ENCODE measurements around the gene MYO16.
"Not testable (repeated sequence)": the region's sequence is repeated elsewhere in the genome, so short reads cannot be mapped to it uniquely, and the experiment has no call there.

Gene MYO16

DNA sequence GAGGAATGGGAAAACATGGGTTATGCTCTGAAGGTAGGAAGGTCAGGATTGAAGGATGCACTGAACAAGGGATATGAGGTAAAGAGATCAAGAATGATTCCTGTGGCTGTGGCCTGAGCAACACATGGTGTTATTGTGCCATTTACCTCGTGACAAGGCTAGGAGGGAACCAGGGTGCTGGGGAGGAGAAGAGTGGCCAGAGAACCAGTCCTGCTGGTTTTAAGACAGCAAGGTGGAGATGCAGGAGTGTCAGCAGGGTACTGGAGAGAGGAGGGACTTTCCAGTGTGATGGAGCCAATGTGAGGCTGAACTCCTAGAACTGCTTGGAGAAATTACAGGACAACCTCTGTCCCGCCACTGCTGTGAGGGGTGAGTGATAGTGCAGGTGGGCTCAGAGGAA lies 282.4 kb downstream of the MYO16 start:
- no peak for DNase-seq

GRCh38 chr13:108913731-108914130 lies 284.3 kb downstream of the MYO16 start:
- not testable (repeated sequence) for DNase-seq

DNA sequence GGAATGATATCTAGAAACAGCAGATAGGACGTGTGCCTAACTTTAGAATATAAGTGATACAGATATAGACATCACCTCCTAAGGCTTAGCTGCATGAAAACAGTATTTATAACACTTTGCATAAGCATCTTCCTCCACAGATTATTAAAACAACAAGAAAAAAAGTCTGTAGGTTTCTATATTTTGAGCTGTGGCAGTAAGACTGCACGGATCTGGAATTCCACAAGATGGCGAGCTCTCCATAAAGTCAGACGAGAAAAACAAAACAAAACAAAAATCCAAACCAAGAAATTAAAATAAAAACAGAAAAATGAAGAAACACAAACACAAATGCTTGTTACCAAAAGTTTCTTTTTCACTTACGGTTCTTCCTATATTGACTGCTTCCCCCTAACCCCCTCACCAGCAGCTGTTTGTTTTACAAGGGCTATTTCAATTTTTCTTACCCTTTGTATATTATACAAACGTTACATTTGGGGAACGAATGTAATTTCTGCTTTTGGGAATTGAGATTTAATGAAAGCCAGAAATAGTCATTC lies 285.8 kb downstream of the MYO16 start:
- no peak for DNase-seq

- no peak for DNase-seq
These were observed 286.5 kb downstream of the MYO16 start for GRCh38 chr13:108915634-108916512.

DNA sequence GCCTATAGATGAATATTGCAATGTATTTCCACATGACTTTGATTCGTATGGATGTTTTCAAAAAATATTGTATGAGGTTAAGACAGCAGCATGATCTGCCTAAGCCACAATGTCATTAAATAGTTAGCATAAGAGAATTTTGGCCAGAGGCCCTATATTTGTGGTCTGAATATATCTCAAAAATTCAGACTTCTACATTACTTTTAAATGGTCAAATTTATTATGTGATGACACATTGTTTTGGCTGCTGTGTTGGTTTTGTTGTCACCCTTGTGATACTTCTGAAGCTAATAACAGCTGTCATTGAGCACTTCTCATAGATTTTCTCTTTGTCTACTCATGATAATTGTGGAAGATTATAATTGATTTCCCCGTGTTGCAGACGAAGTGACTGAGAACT lies 288.2 kb downstream of the MYO16 start:
- no peak for DNase-seq

DNA sequence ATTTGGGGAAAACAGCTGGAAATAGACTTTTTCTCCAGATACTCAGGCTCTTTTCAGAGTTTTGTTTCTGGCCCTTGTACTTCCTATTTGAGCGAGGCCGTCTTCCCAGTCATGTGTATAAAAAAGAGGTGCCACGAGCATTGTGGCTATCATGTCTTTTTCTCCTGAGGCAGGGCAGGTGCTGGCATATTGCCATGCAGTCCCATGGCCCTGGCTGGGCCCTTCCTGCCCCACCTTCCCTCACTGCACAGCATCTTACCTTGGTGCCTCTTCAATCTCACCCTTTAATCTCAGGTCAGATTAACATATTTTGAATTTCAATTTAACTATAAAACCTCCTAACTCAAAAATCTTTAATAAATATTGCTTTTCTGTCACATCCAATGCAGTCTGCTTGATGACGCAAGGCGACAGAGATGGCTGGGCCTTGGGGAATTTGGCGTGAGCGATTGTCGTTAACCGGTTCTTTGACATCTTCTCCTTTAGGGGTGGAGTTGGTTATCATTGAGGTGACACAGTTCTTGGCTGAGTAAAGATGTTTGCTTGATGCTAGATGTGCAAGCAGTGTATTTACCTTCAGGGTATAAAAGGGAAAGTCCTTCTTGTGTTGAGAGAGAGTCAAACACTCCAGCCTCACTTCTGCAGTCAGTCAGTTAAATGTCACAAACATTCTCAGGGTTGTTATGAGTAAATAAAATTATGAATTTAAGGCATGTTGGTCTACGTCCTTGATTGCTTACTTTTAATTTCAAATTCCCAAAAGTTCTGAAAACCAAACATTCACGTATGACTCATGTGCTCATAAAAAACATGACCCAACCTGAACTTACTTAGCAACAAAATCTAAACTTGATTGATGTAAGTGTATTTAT lies 289.9 kb downstream of the MYO16 start:
- peak; percentile 30 for DNase-seq

GRCh38 chr13:108920137-108920536 lies 290.7 kb downstream of the MYO16 start:
- no peak for DNase-seq

DNA sequence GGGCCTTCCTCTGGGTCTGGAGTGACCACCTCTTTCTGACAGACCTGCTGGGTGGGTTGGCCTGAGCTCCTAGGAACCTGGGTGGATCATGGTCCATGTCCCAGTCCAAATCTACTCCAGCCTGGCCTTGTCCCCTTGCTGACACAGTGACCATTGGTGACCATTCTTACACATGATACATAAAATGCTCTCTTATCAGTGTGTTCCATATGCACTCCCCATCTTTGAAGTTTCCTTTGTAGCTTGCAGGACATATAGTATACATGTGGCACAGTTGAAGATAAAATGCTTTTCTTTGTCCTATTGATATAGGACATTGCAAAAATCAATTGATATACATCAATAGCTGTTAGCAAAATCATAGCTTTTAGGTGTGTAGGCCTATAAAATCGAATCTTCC lies 291.8 kb downstream of the MYO16 start:
- no peak for DNase-seq

- no peak for DNase-seq
These were observed 292.7 kb downstream of the MYO16 start for GRCh38 chr13:108922108-108922507.

DNA sequence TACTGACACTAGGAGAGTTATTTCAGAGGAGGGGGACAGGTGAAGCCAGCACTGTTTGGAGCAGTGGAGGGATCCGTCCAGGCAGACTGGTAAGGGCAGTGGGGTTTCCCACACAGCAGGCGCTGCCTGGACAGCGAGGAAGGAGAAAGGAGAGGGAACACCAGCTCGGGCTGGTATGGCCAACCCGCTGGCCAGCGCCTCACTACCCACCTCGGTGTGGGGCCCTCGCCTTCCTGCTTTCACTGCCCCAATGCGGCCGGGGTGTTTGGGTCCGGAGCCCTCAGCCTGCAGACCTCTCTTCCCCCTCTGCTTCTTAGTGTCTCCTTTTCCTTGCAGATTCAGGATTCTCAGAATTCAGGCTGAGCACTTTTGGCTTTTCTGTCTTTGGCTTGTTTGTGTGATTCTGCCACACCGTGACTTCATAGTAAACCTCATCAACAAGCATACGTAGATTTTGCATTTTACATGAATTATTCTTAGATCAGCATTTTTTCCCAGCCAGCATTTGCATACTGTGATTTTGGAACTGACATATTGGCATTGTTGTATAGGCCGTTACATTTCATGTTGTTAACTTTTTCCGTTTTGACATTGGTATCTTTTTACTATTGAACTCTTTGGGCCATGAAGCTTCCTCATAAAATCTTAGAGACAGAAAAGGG lies 294.1 kb downstream of the MYO16 start:
- no peak for DNase-seq

- no peak for DNase-seq
These were observed 294.7 kb downstream of the MYO16 start for GRCh38 chr13:108924134-108924533.

DNA sequence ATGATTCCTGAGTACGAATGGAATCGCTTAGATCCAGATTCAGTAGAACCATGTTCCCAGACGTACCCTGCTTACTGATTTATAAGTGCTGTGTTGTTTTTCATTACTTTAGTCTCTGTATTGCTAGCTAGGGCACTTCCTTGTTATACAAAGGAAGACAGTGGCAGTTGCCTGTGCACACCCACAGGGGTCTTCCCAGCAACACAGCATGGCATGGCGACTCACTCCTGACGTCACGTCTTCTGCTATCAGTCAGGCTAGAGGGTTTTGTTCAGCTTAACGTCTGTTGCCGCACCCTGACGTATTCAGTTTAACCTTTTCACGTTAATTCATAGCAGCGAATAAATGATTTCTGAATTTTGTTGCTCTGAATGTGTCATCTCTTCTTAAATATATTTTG lies 295.1 kb downstream of the MYO16 start:
- DNase-seq: no peak

DNA sequence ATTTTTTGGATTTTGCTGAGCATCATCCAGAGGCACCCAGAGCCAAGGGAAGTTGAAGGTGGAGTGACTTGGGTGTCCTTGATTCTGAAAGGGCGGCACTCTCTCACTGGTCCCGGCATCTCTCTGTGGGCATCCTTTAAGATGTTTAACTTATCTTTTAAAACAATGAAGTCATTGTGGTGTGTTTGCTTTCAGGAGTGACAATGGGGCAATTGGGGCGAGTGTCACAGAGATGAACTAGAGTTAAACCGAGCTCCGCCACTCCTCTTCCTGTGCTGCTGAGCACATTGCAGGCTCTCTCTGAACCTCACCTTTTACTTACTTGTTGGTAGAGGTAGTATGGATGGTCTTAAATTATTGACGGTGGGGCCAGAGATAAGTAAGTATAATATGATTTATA lies 295.7 kb downstream of the MYO16 start:
- no peak for DNase-seq

- no peak for DNase-seq
These were observed 297.5 kb downstream of the MYO16 start for GRCh38 chr13:108926862-108927261.

GRCh38 chr13:108927615-108928014 lies 298.2 kb downstream of the MYO16 start:
- no peak for DNase-seq

DNA sequence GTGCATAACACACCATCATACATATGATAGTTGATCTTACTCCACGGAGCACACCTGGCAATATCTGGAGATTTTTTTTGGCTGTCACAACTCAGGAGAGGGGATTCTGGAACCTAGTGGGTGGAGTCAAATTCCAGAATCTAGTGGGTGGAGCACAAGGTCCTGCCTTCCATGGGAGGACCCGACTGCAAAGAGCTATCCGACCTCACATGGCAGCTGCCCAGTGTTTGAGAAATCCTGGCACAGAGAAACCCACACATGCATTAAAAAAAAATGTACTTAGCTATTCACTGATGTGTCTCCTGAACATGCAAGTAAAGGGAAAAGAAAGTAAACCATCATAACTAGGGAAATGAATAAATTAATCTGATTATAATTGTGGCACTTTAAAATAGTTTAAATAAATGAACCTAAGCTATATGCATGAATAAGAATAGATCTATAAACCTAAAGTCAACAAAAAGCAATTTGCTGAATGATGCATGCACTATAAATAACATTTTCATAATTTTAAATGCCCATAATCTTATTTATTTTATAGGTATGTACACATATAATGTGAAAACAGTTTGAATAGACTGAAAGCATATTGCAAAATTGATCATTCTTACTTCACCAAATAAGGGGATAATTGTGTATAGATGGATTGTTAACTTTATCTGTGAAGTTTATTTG lies 300.3 kb downstream of the MYO16 start:
- no peak for DNase-seq

DNA sequence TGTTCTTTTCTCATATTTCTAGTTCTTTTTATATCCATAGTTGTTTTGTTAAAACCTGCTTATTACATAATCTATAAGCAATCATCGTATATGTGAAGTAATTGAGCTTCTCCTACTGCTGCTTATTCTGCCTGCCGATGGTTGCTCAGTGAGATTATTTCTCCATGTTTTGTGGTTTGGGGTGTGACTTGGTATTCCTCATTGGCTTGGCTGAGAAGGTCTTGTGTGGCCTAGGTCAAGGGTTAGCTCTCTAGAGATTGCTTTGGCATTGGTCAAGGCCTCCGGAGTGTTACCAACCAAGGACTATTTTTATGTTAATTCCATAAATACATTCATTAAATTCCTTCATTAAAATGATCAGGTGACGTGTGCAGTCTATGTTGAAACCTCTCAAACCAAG lies 302.8 kb downstream of the MYO16 start:
- no peak for DNase-seq

GRCh38 chr13:108933061-108933460 lies 303.6 kb downstream of the MYO16 start:
- DNase-seq: no peak

DNA sequence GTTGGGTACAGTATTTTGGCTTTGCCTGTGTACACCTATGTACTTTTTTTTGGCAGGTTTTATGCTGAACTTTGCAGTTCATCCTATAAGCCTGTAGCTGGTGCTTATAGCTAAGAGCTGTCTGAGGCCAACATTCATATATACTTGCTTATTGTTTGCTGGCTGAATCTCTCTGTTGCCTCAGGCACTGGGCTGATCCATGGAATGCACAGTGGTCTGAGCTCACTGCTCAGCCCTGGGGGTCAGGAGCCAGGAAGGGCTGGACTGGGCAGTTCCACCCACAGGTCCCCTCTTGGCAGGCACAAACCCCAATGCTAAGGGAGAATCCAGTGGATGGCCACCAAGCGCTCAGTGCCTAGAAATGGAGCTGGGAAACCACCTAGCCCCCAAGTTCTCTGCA lies 308.7 kb downstream of the MYO16 start:
- DNase-seq: no peak

DNA sequence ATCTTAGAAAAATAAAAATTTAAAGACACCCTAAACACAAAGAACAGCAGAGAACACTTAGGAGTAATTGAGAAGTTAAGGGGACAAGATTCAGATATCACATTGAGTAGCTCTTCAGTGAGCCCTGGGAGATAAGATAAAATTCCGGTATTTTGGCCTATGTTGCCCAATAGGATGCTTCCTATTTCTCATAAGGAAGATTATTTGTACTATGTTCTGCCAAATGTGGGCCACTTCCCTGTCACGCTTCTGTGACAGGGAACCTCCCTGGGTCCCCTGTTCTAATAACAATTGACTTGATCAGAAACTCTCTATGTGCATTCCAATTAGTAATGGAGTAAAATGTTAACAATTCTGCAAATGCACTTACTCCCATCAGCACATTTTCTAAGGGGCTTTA lies 310.7 kb downstream of the MYO16 start:
- no peak for DNase-seq

DNA sequence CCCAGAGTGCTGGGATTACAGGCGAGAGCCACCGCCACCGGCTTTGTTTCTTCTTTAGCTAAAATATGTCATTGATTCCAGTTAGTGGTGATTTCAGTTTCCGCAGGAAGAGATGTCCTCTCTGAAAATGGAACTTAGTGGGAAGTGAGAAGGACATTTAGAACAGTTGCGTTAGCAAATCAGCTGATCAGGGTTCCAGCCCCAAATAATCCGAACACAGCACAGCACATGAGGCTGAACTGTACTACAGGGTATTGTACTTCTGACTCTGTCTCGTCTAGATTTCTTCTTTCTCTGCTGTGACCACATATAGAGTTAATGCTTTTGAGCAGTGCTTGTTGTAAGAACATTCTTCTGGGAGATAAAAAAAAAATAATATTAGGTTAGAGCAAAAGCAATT lies 314.4 kb downstream of the MYO16 start:
- no peak for DNase-seq

DNA sequence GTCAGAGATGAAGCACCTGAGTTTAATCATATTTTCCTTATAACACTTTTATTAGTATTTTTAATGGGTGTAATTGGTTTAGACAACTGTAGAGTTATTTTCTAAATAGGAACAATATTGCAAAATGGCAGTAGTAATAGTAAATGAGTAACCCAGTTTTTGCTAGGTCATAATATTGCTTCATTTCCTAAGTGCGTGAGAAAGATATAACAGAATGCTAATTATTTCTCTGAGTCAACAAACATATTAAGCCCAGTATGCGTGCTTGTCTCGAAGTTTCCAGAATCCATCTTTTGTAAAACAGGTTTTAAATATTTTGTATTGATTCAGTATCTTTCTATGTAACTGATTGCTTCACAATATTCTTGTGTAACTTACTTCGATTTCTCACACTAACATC lies 315.3 kb downstream of the MYO16 start:
- DNase-seq: no peak
